GM19452 (cell line): ENCODE measurements around the gene CHID1.

Source experiments
- ATAC-seq: cut with Tn5 transposase; IDR thresholded peaks from one replicate; pipeline ENCODE4 v1.9.1; 2021; ENCODE audit not compliant: unreplicated experiment

CHID1 gene

DNA sequence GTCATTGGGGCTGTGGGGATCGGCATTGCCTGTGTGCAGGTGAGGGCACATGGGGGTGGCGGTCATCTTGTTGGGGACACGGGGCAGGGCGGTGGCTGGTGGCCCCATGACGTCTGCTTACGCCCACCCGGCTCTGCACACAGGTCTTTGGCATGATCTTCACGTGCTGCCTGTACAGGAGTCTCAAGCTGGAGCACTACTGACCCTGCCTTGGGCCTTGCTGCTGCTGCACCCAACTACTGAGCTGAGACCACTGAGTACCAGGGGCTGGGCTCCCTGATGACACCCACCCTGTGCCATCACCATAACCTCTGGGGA lies 72.7 kb downstream of the CHID1 start:
- no peak for ATAC-seq

- no peak for ATAC-seq
These were observed 73.2 kb downstream of the CHID1 start for GRCh38 chr11:837189-837989.

DNA sequence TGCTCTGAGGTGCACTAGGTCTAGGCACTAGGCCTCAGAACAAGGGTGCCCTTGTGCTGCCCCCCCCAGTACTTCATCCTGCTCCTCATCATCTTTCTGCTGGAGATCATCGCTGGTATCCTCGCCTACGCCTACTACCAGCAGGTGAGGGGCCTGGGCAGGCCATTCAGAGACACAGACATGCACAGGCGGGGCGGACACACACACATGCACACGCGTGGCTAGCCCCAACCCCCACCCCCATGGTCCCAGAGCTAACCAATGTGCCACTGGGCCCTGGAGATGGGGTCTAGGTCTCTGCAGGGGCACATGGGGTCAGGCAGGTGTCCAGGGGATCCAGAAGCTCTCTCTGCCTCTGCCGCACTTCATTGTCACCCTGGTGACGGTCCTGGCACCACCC lies 73.9 kb downstream of the CHID1 start:
- no peak for ATAC-seq

DNA sequence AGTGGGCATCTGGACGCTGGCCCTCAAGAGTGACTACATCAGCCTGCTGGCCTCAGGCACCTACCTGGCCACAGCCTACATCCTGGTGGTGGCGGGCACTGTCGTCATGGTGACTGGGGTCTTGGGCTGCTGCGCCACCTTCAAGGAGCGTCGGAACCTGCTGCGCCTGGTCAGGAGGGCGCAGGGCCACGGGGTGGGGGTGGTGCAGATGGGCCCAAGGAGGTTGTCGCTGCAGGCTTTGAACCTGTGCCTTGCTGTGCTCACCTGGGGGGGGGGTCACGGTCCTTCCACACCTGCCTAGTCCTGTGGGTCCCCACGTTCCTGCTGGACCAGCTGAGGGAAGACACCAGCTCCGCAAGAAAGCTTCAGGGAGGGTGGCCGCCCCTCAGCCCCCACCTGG lies 74.3 kb downstream of the CHID1 start:
- no peak for ATAC-seq

DNA sequence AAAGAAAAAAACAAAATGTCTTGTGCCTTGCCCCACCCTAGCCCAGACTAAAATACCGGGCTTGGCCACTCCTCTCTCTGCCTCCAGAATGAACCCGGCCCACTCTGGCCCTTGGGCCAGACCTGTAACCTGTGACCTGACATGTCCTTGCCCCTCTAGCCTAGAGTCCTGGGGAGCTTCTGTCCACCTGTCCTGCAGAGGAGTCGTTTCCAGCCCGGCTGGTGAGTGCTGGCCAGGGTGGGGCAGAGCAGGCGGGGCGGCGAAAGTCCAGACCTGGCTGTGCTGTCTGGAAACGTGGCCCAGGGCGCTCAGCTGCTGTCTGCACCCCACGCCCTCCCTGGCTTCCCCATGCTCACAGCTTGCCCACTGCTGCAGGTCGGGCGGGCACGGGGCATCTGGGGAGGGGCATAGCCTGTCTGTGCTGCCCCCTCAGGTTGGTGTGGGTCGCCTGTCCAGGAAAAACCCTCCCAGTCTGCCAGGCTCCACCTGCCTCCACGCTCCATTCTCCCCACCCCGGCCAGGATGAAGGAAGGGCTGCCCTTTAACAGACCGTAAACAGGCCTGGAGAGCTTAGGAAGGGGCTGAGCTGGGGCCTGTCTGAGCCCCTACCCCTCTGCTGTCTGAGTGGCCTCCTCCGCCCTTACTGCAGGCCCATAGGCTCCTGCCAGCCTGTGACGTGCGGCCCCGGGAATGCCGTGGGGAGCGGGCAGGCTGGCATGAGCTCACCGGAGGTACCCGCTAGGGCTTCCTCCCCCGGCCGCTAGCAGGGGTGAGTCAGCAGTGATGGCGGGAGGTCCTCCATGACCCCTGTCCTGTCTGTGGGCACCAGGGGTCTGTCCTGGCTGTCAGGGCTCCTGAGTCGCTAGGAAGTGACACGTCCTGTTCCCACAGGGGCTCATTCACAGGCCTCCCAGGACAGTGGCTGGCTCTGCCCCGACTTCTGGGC lies 76.0 kb downstream of the CHID1 start:
- no peak for ATAC-seq

DNA sequence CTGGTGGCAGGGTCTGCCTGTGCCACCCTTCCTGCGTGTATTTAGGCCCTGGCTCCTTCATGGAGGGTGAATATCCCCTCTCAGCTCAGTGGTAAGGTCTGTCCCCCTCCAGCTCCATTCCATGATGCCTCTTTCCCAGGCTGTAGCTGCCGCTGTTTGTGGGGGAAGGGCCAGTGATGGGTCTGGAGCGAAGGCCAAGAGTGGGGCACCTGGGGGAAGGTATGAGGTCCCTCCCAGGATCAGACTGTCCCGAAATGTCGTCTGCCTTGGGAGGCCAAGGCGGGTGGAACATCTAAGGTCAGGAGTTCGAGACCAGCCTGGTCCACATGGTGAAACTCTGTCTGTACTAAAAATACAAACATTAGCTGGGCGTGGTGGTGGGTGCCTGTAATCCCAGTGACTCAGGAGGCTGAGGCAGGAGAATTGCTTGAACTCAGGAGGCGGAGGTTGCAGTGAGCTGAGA lies 76.7 kb downstream of the CHID1 start:
- ATAC-seq, result no peak

DNA sequence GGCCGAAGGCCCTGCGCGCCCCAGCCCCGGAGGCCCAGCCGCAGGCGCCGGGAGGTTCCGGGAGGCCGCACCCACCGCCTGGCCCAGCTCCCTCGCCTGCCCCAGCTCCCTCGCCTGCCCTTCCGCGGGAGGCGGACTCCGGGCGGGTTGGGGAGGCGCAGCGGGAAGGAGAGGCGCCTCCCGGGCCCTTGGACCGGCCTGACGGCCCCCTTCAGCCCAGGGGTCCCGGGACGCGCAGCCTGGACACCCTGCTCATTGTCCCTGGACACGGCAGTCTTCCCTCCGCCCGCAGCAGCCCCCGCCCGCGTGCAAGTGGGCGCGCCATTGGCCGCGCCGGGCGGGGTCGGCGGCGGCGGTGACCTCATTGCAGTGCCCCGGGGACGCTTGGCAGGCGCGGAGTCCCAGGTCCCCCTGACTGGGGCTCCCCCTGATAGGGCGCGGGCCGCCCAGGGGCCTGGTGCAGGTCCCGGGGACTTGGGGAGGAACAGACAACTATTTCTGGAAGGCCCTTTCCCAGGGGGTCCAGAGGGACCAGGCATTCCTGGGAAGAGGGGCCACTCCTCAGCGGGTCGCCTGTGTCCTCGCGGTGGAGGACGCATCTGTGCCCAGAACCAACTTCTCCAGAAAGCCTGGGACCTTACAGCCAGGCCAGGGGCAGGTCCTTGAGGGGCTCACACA lies 77.4 kb downstream of the CHID1 start:
- no peak for ATAC-seq

- ATAC-seq, result no peak
These were observed 78.0 kb downstream of the CHID1 start, which contains the start of gene CD151 for GRCh38 chr11:832529-833113. Gene CD151 (plus strand): TSS chr11:832952. CDS start chr11:836070, 3,118 bp downstream.

- no peak for ATAC-seq
These were observed 78.6 kb downstream of the CHID1 start for GRCh38 chr11:831961-832528.

- ATAC-seq, result no peak
These were observed 79.3 kb downstream of the CHID1 start for GRCh38 chr11:831118-831864.

GRCh38 chr11:830295-831117 lies 80.1 kb downstream of the CHID1 start:
- ATAC-seq, result peak; percentile 32

GRCh38 chr11:829847-830294 lies 80.7 kb downstream of the CHID1 start:
- no peak for ATAC-seq

- no peak for ATAC-seq
These were observed 81.3 kb downstream of the CHID1 start for GRCh38 chr11:829176-829846.

DNA sequence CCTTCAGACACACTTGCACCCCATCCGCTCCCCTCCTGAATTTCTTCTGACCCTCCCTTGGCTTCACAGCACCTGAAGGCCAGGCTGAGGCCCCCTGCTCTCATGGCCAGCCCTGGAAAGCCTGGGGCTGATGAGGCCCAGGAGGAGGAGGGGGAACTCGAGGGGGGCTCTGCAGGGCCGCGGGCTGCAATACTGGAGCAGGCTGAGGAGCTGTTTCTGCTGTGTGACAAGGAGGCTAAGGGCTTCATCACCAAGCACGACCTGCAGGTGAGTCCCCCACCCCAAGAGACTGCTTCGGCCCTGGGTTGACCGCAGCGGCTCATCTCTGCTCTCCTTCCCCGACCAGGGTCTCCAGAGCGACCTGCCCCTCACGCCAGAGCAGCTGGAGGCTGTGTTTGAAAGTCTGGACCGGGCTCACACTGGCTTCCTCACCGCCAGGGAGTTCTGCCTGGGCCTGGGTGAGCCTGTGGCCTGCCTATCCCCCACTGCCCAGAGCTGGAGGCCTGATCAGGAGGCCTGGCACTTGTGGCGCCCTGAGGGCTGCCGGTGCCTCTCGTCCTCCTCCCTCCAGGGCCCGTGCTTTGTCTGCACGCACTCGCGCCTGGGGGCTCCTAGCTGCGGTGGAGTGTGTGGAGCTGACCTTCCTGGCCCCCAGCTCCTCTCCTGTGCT lies 82.0 kb downstream of the CHID1 start:
- ATAC-seq, result no peak

DNA sequence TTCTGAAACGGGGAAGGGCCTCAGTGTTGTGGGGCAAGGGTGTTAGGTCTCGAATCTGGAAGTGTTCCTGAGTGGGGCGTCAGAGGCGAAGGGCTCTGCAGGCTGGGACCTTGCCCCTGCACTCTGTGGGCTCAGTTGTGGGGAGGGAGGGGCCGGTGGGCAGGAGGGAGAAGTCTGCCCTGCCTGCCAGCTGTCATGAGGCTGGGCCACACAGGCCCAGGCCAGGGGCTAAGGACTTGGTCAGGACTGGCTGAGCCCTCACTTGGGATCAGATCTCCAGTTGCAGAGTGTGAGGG lies 82.8 kb downstream of the CHID1 start, which contains the start of gene CRACR2B:
Gene CRACR2B (plus strand): TSS at position 23 of the 296 bp plus-strand sequence. CDS start 689 bp downstream, outside the sequence.
- ATAC-seq, result no peak

GRCh38 chr11:827146-827896 lies 83.3 kb downstream of the CHID1 start:
- peak; percentile 43 for ATAC-seq

DNA sequence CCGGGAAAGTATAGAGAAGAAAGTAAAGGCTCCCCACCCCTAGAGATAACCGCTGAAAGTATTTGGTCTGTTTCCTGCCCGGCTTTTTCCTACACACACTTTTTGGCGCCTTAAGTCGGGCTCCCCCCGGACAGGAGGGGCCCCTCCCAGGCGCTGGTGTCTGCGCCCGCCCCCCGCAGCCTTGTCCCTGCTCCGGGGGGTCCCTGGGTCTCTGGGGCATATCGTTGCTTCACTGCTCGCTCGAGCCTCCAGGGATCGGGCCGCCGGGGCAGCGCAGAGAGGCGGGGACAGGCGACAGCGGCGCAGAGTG lies 83.8 kb downstream of the CHID1 start:
- peak; percentile 6 for ATAC-seq
